Thyroid gland (tissue), 4 donors: ENCODE data around the gene FCHSD2. TPM values are rescaled to one million over a fixed set of nuclear protein-coding genes. Genes with fewer than 3 reads are reported as not detected.

Source experiments
- DNase-seq, 2 donors: peaks; one replicate each; pipeline ENCODE4 v3.0.0-alpha.2; 2019
- H3K27ac ChIP-seq, 3 donors: fragments of 200-600 bp; sonication (generic); 1 replicate in 2 of 3; 2 replicates in 1 of 3; pipeline ENCODE4 v1.5.1; 2016 to 2019; ENCODE audit warnings: mild to moderate bottlenecking in 1 of 3, moderate library complexity in 1 of 3
- H3K27me3 ChIP-seq: fragments of 200-600 bp; sonication (generic); one replicate; pipeline ENCODE4 v1.5.1; 2019
- H3K36me3 ChIP-seq, 2 donors: fragments of 200-600 bp; sonication (generic); one replicate each; pipeline ENCODE4 v1.5.1; 2016 to 2019
- H3K4me1 ChIP-seq, 2 donors: fragments of 200-600 bp; sonication (generic); one replicate each; pipeline ENCODE4 v1.5.1; 2017 to 2019
- H3K4me3 ChIP-seq, 3 donors: fragments of 200-600 bp; sonication (generic); replicated peaks in 1 of 3; 1 replicate in 2 of 3; 2 replicates in 1 of 3; pipeline ENCODE4 v1.5.1; 2016; ENCODE audit warnings: mild to moderate bottlenecking in 1 of 3
- H3K9me3 ChIP-seq: fragments of 200-600 bp; sonication (generic); one replicate; pipeline ENCODE4 v1.5.1; 2017
- CTCF ChIP-seq, 6 experiments: fragments of 200-600 bp in 3 of 6; fragments of 450-650 bp in 3 of 6; sonication (generic) in 3 of 6; IDR thresholded peaks; one replicate each; pipeline ENCODE4 v1.5.1; 2016 to 2019; ENCODE audit warnings: antibody characterized with exemption in 6 of 6, mild to moderate bottlenecking in 2 of 6, inconsistent platforms in 1 of 6, moderate library complexity in 1 of 6
- POLR2A ChIP-seq, 2 donors: fragments of 450-650 bp; IDR thresholded peaks; one replicate each; pipeline ENCODE4 v1.6.1; 2017; ENCODE audit warnings: antibody characterized with exemption in 2 of 2, mild to moderate bottlenecking in 2 of 2, moderate library complexity in 1 of 2
- WGBS, 2 donors: methylation state at CpG; one replicate each; pipeline ENCODE4 v1.1.5; 2017; 5-methylcytosine and 5-hydroxymethylcytosine counted together
- intact Hi-C: fragments of 100-400 bp; cut with DNase I; formaldehyde crosslinking; loops from one replicate; pipeline ENCODE4 v1.15.1; 2023
- total RNA-seq, 4 donors: library from RNA; depleted of rRNA; stranded (reverse); fragments of >200 nt; gene quantifications; one replicate each; pipeline ENCODE4 v1.2.3, GENCODE V29; 2016

FCHSD2 gene
- total RNA-seq, 4 donors from 2014 or later, result 13.5 to 21.7 (median 16.9) TPM

- H3K4me3 ChIP-seq, result no peak overlapping the region
- no peak overlapping the region for H3K27ac ChIP-seq
- 91 to 92% methylated on average over 8 of the region's 8 CpGs for WGBS, 2 donors
- no peak for DNase-seq
- no peaks in the 10 kb centered on the region for H3K4me1 ChIP-seq
- H3K9me3 ChIP-seq, result no peaks in the 10 kb centered on the region
- H3K27me3 ChIP-seq, result no peaks in the 10 kb centered on the region
- H3K36me3 ChIP-seq, result no peaks in the 10 kb centered on the region
- no peak for TF ChIP-seq POLR2A (IDR thresholded peaks at IDR 0.05)
- TF ChIP-seq CTCF (IDR thresholded peaks at IDR 0.05), result no peak
- intact Hi-C loops, result no loop called here
These were observed 124.9 kb downstream of the FCHSD2 start for GRCh38 chr11:73017024-73017751.

GRCh38 chr11:73013021-73013420 lies 129.1 kb downstream of the FCHSD2 start:
- intact Hi-C loops, result no loop called here
- H3K4me3 ChIP-seq, result no peak overlapping the region
- no peaks in the 10 kb centered on the region for H3K4me1 ChIP-seq
- 90 to 95% methylated on average over 1 of the region's 1 CpG for WGBS, 2 donors
- no peak for TF ChIP-seq CTCF (IDR thresholded peaks at IDR 0.05)
- TF ChIP-seq POLR2A (IDR thresholded peaks at IDR 0.05), result no peak
- no peak overlapping the region for H3K27ac ChIP-seq
- no peaks in the 10 kb centered on the region for H3K27me3 ChIP-seq
- no peak for DNase-seq
- no peaks in the 10 kb centered on the region for H3K9me3 ChIP-seq
- H3K36me3 ChIP-seq, result no peaks in the 10 kb centered on the region

- no peak for DNase-seq
- 69 to 77% methylated on average over 2 of the region's 2 CpGs for WGBS, 2 donors
- H3K27me3 ChIP-seq, result no peaks in the 10 kb centered on the region
- H3K4me1 ChIP-seq, result no peaks in the 10 kb centered on the region
- TF ChIP-seq POLR2A (IDR thresholded peaks at IDR 0.05) (no peak), CTCF (IDR thresholded peaks at IDR 0.05) (no peak)
- intact Hi-C loops, result no loop called here
- H3K27ac ChIP-seq, result no peak overlapping the region
- no peaks in the 10 kb centered on the region for H3K36me3 ChIP-seq
- H3K4me3 ChIP-seq, result no peak overlapping the region
- H3K9me3 ChIP-seq, result no peaks in the 10 kb centered on the region
These were observed 129.8 kb downstream of the FCHSD2 start for GRCh38 chr11:73012121-73012863.

GRCh38 chr11:73011126-73011817 lies 130.8 kb downstream of the FCHSD2 start:
- no peaks in the 10 kb centered on the region for H3K36me3 ChIP-seq
- H3K27ac ChIP-seq, result no peak overlapping the region
- no peak for DNase-seq
- no peaks in the 10 kb centered on the region for H3K27me3 ChIP-seq
- no peak for TF ChIP-seq POLR2A (IDR thresholded peaks at IDR 0.05)
- no peak for TF ChIP-seq CTCF (IDR thresholded peaks at IDR 0.05)
- intact Hi-C loops, result no loop called here
- H3K4me3 ChIP-seq, result no peak overlapping the region
- WGBS, 2 donors, result 100% methylated on average over 1 to 2 of the region's 2 CpGs
- no peaks in the 10 kb centered on the region for H3K4me1 ChIP-seq
- no peaks in the 10 kb centered on the region for H3K9me3 ChIP-seq

- Histone ChIP-seq H3K4me3 (no peak overlapping the region), H3K9me3 (no peaks in the 10 kb centered on the region), H3K27ac (no peak overlapping the region), H3K4me1 (no peaks in the 10 kb centered on the region), H3K36me3 (no peaks in the 10 kb centered on the region), H3K27me3 (no peaks in the 10 kb centered on the region)
- no peak for TF ChIP-seq POLR2A (IDR thresholded peaks at IDR 0.05)
- no peak for TF ChIP-seq CTCF (IDR thresholded peaks at IDR 0.05)
- DNase-seq, result no peak
- intact Hi-C loops, result no loop called here
These were observed 132.1 kb downstream of the FCHSD2 start for GRCh38 chr11:73009972-73010371.
